HAP-1 (cell line): Measurements from ENCODE around the gene GH1.

ENCODE experiments used
- DNase-seq, 2 experiments: peaks; one replicate each; pipeline ENCODE4 v3.0.0-alpha.2; 2016 to 2020; ENCODE audit warnings: low spot score in 2 of 2
- H3K27me3 ChIP-seq: fragments of 250-450 bp; sonication (Bioruptor Pico); 2 replicates; pipeline ENCODE4 v1.5.1; 2020; ENCODE audit warnings: low read depth, mild to moderate bottlenecking, moderate library complexity
- H3K36me3 ChIP-seq: fragments of 250-450 bp; sonication (Bioruptor Pico); replicated peaks from 2 replicates; pipeline ENCODE4 v1.5.1; 2020; ENCODE audit warnings: mild to moderate bottlenecking
- H3K4me1 ChIP-seq: fragments of 250-450 bp; sonication (Bioruptor Pico); 2 replicates; pipeline ENCODE4 v1.5.1; 2020; ENCODE audit warnings: mild to moderate bottlenecking
- H3K4me3 ChIP-seq: fragments of 250-450 bp; sonication (Bioruptor Pico); 2 replicates; pipeline ENCODE4 v1.5.1; 2020; ENCODE audit warnings: mild to moderate bottlenecking, moderate library complexity
- H3K9me3 ChIP-seq: fragments of 250-450 bp; sonication (Bioruptor Pico); 2 replicates; pipeline ENCODE4 v1.5.1; 2020; ENCODE audit warnings: mild to moderate bottlenecking, moderate library complexity
- in situ Hi-C: fragments of 300-500 bp; cut with MboI; formaldehyde crosslinking; loops from 3 replicates; pipeline ENCODE4 v1.14.3; 2020; ENCODE audit warnings: low sequenced_read_pairs, inconsistent platforms, mixed read lengths

The GH1 gene

GRCh38 chr17:63939884-63940283 is 21.2 kb upstream of the GH1 start:
- Histone ChIP-seq H3K9me3 (no peaks in the 10 kb centered on the region), H3K4me3 (no peak overlapping the region), H3K36me3 (no peaks in the 10 kb centered on the region), H3K27me3 (no peaks in the 10 kb centered on the region), H3K4me1 (no peaks in the 10 kb centered on the region)
- DNase-seq, result no peak
- in situ Hi-C loops, result no loop called here

GRCh38 chr17:63939401-63939800 is 20.8 kb upstream of the GH1 start:
- Histone ChIP-seq H3K27me3 (no peaks in the 10 kb centered on the region), H3K36me3 (no peaks in the 10 kb centered on the region), H3K4me3 (no peak overlapping the region), H3K9me3 (no peaks in the 10 kb centered on the region), H3K4me1 (no peaks in the 10 kb centered on the region)
- in situ Hi-C loops, result no loop called here
- no peak for DNase-seq

GRCh38 chr17:63937920-63938319 is 19.3 kb upstream of the GH1 start:
- H3K36me3 ChIP-seq, result no peaks in the 10 kb centered on the region
- H3K4me1 ChIP-seq, result no peaks in the 10 kb centered on the region
- no peak overlapping the region for H3K4me3 ChIP-seq
- H3K27me3 ChIP-seq, result no peaks in the 10 kb centered on the region
- in situ Hi-C loops, result no loop called here
- H3K9me3 ChIP-seq, result no peaks in the 10 kb centered on the region
- no peak for DNase-seq

GRCh38 chr17:63937319-63937718 is 18.7 kb upstream of the GH1 start:
- Histone ChIP-seq H3K27me3 (no peaks in the 10 kb centered on the region), H3K4me3 (no peak overlapping the region), H3K9me3 (no peaks in the 10 kb centered on the region), H3K36me3 (no peaks in the 10 kb centered on the region), H3K4me1 (no peaks in the 10 kb centered on the region)
- no peak for DNase-seq
- in situ Hi-C loops, result no loop called here

- no peaks in the 10 kb centered on the region for H3K4me1 ChIP-seq
- in situ Hi-C loops, result no loop called here
These were observed 15.8 kb upstream of the GH1 start for GRCh38 chr17:63934183-63935112.

GRCh38 chr17:63933598-63933997 is 15.0 kb upstream of the GH1 start:
- no peaks in the 10 kb centered on the region for H3K4me1 ChIP-seq
- H3K4me3 ChIP-seq, result no peak overlapping the region
- no peaks in the 10 kb centered on the region for H3K27me3 ChIP-seq
- no peaks in the 10 kb centered on the region for H3K36me3 ChIP-seq
- in situ Hi-C loops, result no loop called here
- no peaks in the 10 kb centered on the region for H3K9me3 ChIP-seq
- no peak for DNase-seq

More at GRCh38 chr17:63934183-63935112, 15.8 kb upstream of the GH1 start:
- no peak for DNase-seq
- H3K4me3 ChIP-seq, result no peak overlapping the region
- H3K9me3 ChIP-seq, result no peaks in the 10 kb centered on the region
- H3K36me3 ChIP-seq, result no peaks in the 10 kb centered on the region
- H3K27me3 ChIP-seq, result no peaks in the 10 kb centered on the region

- no peak for DNase-seq
- Histone ChIP-seq H3K4me3 (no peak overlapping the region), H3K9me3 (no peaks in the 10 kb centered on the region), H3K4me1 (no peaks in the 10 kb centered on the region), H3K36me3 (no peaks in the 10 kb centered on the region), H3K27me3 (no peaks in the 10 kb centered on the region)
- in situ Hi-C loops, result no loop called here
These were observed 14.1 kb upstream of the GH1 start for GRCh38 chr17:63932721-63933120.

GRCh38 chr17:63931981-63932561 is 13.4 kb upstream of the GH1 start, which contains the start of gene CD79B:
Gene CD79B, minus strand, starts transcription at chr17:63932331. Its CDS starts 70 bp downstream, at chr17:63932261.
- in situ Hi-C loops, result no loop called here
- Histone ChIP-seq H3K36me3 (no peaks in the 10 kb centered on the region), H3K4me3 (no peak within 1 kb of the TSS), H3K9me3 (no peaks in the 10 kb centered on the region), H3K27me3 (no peaks in the 10 kb centered on the region), H3K4me1 (no peaks in the 10 kb centered on the region)
- DNase-seq, result no peak

- no peaks in the 10 kb centered on the region for H3K4me1 ChIP-seq
- no peaks in the 10 kb centered on the region for H3K36me3 ChIP-seq
- no peak for DNase-seq
- in situ Hi-C loops, result no loop called here
- H3K9me3 ChIP-seq, result no peaks in the 10 kb centered on the region
- H3K4me3 ChIP-seq, result no peak overlapping the region
- H3K27me3 ChIP-seq, result no peaks in the 10 kb centered on the region
These were observed 12.4 kb upstream of the GH1 start for GRCh38 chr17:63930951-63931575.

GRCh38 chr17:63929860-63930766 is 11.5 kb upstream of the GH1 start:
- Histone ChIP-seq H3K9me3 (no peaks in the 10 kb centered on the region), H3K4me1 (no peaks in the 10 kb centered on the region), H3K4me3 (no peak overlapping the region), H3K36me3 (no peaks in the 10 kb centered on the region), H3K27me3 (no peaks in the 10 kb centered on the region)
- DNase-seq, result no peak
- in situ Hi-C loops, result loop anchor here (10.0 kb wide), 1 partner anchor 205 kb away; the partner anchor contains the start of gene ERN1

GRCh38 chr17:63928966-63929695 is 10.5 kb upstream of the GH1 start:
- H3K27me3 ChIP-seq, result no peaks in the 10 kb centered on the region
- no peaks in the 10 kb centered on the region for H3K9me3 ChIP-seq
- H3K36me3 ChIP-seq, result no peaks in the 10 kb centered on the region
- in situ Hi-C loops, result loop anchor here (10.0 kb wide), 1 partner anchor 206 kb away; the partner anchor contains the start of gene ERN1
- DNase-seq, result no peak
- no peaks in the 10 kb centered on the region for H3K4me1 ChIP-seq
- no peak overlapping the region for H3K4me3 ChIP-seq

- in situ Hi-C loops, result loop anchor here (10.0 kb wide), 1 partner anchor 207 kb away; the partner anchor contains the start of gene ERN1
- Histone ChIP-seq H3K27me3 (no peaks in the 10 kb centered on the region), H3K36me3 (no peaks in the 10 kb centered on the region), H3K4me3 (no peak overlapping the region), H3K9me3 (no peaks in the 10 kb centered on the region), H3K4me1 (no peaks in the 10 kb centered on the region)
- no peak for DNase-seq
These were observed 9.6 kb upstream of the GH1 start for GRCh38 chr17:63928172-63928666.
